Psoas muscle (tissue), 8 donors: ENCODE data around the gene WDR36. TPM values are rescaled to one million over a fixed set of nuclear protein-coding genes. Genes with fewer than 3 reads are reported as not detected.

Experiments used
- ATAC-seq, 4 donors: fragments of 200-7000 bp; cut with Tn5 transposase; one replicate each; pipeline ENCODE4 v1.9.1; 2020; ENCODE audit warnings: moderate library complexity in 3 of 4, mild to moderate bottlenecking in 2 of 4
- DNase-seq, 2 donors: peaks; one replicate each; pipeline ENCODE4 v3.0.0-alpha.2; 2020
- H3K27ac ChIP-seq: fragments of 200-600 bp; one replicate; pipeline ENCODE4 v1.8.0; 2022
- H3K27me3 ChIP-seq, 3 donors: fragments of 200-600 bp in 1 of 3; one replicate each; pipeline versions ENCODE4 v1.6.1 to v1.8.0; 2013 to 2022; ENCODE audit warnings: low read length in 2 of 3, mild to moderate bottlenecking in 2 of 3, moderate library complexity in 1 of 3; ENCODE audit not compliant: insufficient read depth in 3 of 3
- H3K36me3 ChIP-seq, 2 donors: fragments of 200-600 bp in 1 of 2; one replicate each; pipeline versions ENCODE4 v1.6.1 to v1.8.0; 2013 to 2022; ENCODE audit warnings: low read depth in 1 of 2, mild to moderate bottlenecking in 1 of 2, moderate library complexity in 1 of 2; ENCODE audit not compliant: insufficient read depth in 1 of 2
- H3K4me1 ChIP-seq: fragments of 200-600 bp; one replicate; pipeline ENCODE4 v1.8.0; 2022
- H3K4me3 ChIP-seq: fragments of 200-600 bp; one replicate; pipeline ENCODE4 v1.8.0; 2022; ENCODE audit warnings: mild to moderate bottlenecking
- H3K9me3 ChIP-seq: fragments of 200-600 bp; one replicate; pipeline ENCODE4 v1.8.0; 2022
- WGBS, 3 donors: extraction: QIAGEN DNeasy Blood & Tissue Kit; methylation state at CpG; one replicate each; pipeline versions ENCODE4 v1.1.6 to v1.1.7; 2013; 5-methylcytosine and 5-hydroxymethylcytosine counted together
- intact Hi-C, 2 donors: fragments of 100-400 bp; cut with DNase I; formaldehyde crosslinking; loops; one replicate each; pipeline versions ENCODE4 v1.11.0 to v1.14.2; 2022
- polyA plus RNA-seq, 3 donors: library from polyadenylated mRNA; stranded (reverse); fragments of 200-250 nt; gene quantifications; one replicate each; pipeline ENCODE4 v1.2.3, GENCODE V29; 2013
- total RNA-seq, 4 donors: library from RNA; stranded (reverse); fragmentation: NEBNext Ultra II Directional in 2 of 4; extraction: Animal tissue kit (Norgen Biotek cat#: 25700) in 2 of 4; gene quantifications; one replicate each; pipeline versions ENCODE4 v1.2.1 to v1.2.4, GENCODE V29; 2021 to 2023
- TF ChIP-seq, protein P1 (sequence below): fragments of 200-600 bp; IDR thresholded peaks from one replicate; pipeline ENCODE4 v1.8.0; 2022; ENCODE audit warnings: antibody characterized with exemption
- donor health status: healthy with polysubstance abuse.
- donor health status: DM: no; HTN: no; CAD: no; lungs with moderate emphysema.
- donor health status: Bipolar disorder and iron deficiency.
- donor health status: healthy.
- donor health status: DM: yes; HTN: yes; CAD: no.
- donor health status: DM: no; HTN: no; CAD: no.
- donor health status: DM: no; HTN: no; CAD: no.
- donor health status: DM: yes; HTN: yes; CAD: no.

WDR36 gene
- total and polyA plus RNA-seq, 7 donors: 6.2 to 22.0 (median 13.2) TPM

DNA sequence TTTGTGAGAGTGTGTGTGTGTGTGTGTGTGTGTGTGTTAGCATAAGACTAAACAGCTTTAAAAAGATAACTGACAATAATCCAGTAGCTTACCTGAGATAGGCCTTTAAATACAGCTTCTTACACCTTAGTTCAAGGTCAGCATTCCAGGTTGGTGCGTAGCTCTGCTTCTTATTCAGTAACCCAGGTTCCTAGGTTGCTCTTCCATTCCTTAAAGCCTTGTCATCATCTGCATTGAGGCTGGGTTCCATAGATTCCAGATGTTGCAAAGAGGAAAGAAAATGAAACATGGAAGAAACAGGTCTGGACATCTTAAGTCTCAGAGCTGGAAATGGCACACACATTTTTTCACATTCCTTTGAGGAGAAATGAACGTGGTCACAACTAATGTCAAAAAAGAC lies 78.1 kb downstream of the WDR36 start:
- TF ChIP-seq, protein P1, sequence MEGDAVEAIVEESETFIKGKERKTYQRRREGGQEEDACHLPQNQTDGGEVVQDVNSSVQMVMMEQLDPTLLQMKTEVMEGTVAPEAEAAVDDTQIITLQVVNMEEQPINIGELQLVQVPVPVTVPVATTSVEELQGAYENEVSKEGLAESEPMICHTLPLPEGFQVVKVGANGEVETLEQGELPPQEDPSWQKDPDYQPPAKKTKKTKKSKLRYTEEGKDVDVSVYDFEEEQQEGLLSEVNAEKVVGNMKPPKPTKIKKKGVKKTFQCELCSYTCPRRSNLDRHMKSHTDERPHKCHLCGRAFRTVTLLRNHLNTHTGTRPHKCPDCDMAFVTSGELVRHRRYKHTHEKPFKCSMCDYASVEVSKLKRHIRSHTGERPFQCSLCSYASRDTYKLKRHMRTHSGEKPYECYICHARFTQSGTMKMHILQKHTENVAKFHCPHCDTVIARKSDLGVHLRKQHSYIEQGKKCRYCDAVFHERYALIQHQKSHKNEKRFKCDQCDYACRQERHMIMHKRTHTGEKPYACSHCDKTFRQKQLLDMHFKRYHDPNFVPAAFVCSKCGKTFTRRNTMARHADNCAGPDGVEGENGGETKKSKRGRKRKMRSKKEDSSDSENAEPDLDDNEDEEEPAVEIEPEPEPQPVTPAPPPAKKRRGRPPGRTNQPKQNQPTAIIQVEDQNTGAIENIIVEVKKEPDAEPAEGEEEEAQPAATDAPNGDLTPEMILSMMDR: no peak
- no peak for ATAC-seq
- Histone ChIP-seq H3K36me3 (no peaks in the 10 kb centered on the region), H3K4me1 (no peaks in the 10 kb centered on the region), H3K27me3 (peaks cover 0 to 3% (median 0%) of the 10 kb centered on the region in 3 donors), H3K27ac (no peak overlapping the region), H3K9me3 (no peaks in the 10 kb centered on the region), H3K4me3 (no peak overlapping the region)
- DNase-seq: no peak
- WGBS, 3 donors: 73 to 82% (median 78%) methylated on average over 2 of the region's 2 CpGs
- intact Hi-C loops: no loop called here

DNA sequence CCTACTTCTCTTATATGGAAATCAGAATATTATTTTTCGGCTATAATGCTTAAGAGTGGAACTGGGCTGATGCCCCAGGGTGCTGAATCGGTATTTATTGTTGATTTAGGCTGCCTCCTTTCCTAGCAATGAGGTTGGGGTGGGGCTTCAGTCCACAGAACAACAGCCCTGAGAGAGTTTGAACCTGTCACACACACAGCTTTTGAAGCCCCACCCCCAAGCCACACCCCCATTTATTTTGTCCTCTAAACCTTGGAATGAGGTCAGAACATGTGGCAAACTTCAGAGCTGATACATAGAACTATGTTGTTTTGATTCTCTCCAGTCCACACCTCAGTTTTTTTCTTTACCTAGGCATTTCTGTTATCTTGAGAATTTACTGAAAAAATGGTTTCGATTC lies 80.4 kb downstream of the WDR36 start:
- Histone ChIP-seq H3K4me1 (no peaks in the 10 kb centered on the region), H3K36me3 (no peaks in the 10 kb centered on the region), H3K27me3 (peaks cover 0 to 3% (median 0%) of the 10 kb centered on the region in 3 donors), H3K27ac (no peak overlapping the region), H3K9me3 (no peaks in the 10 kb centered on the region), H3K4me3 (no peak overlapping the region)
- intact Hi-C loops: no loop called here
- DNase-seq (no peak), ATAC-seq (no peak)
- TF ChIP-seq, protein P1: no peak
- 59 to 78% (median 72%) methylated on average over 3 of the region's 3 CpGs for WGBS, 3 donors

DNA sequence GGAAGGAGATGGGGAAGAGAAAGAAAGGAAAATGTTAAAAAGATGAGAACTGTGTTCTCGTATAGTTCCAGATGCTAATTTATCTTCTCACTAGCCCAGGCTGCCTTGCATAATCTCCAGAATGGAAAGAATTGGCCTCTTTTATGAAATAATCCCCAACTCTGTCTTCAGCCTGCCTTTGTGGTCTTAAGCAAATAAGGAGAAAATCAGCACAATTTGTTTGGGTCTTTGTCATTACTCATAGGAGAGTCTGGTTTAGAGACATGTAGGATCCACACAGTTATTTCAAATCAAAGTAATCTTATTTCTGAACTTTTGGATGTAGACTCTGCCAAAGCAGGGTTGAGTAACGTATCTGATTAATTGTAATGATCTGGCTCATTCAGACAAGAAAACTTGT lies 81.3 kb downstream of the WDR36 start:
- 56 to 60% (median 60%) methylated on average over 2 of the region's 2 CpGs for WGBS, 3 donors
- Histone ChIP-seq H3K9me3 (no peaks in the 10 kb centered on the region), H3K27ac (no peak overlapping the region), H3K4me3 (no peak overlapping the region), H3K27me3 (peaks cover 0 to 3% (median 0%) of the 10 kb centered on the region in 3 donors), H3K36me3 (no peaks in the 10 kb centered on the region), H3K4me1 (no peaks in the 10 kb centered on the region)
- intact Hi-C loops: no loop called here
- DNase-seq: no peak
- ATAC-seq: no peak
- TF ChIP-seq, protein P1: no peak

Other genes starting within 250 kb of the WDR36 start
- gene TSLP, start 20.6 kb upstream of the WDR36 start, total RNA-seq: 1 to 10 TPM in 1 of 4 donors, under 1 TPM in 3; 0.42 to 1.1 (median 0.78) TPM
- 1 to 10 TPM in 2 of 3 donors, under 1 TPM in 1; 0.61 to 2.4 (median 1.6) TPM for gene TSLP, start 20.6 kb upstream of the WDR36 start, polyA plus RNA-seq
- gene CAMK4, start 132.0 kb downstream of the WDR36 start, total RNA-seq: under 1 TPM in 3 of 4 donors, not detected in 1; 0.02 to 0.27 (median 0.21) TPM
- gene CAMK4, start 132.0 kb downstream of the WDR36 start, polyA plus RNA-seq: under 1 TPM; 0.03 to 1.00 (median 0.09) TPM